Left cardiac atrium (tissue), 4 donors: ENCODE results near the gene CNGA2. TPM values are rescaled to one million over a fixed set of nuclear protein-coding genes. Genes with fewer than 3 reads are reported as not detected.

Experiments
- ATAC-seq, 2 donors: fragments of 200-7000 bp; cut with Tn5 transposase; one replicate each; pipeline ENCODE4 v1.9.1; 2020; ENCODE audit warnings: mild to moderate bottlenecking in 2 of 2, moderate library complexity in 2 of 2
- DNase-seq: peaks from one replicate; pipeline ENCODE4 v3.0.0-alpha.2; 2020
- intact Hi-C, 2 donors: fragments of 100-400 bp; cut with DNase I; formaldehyde crosslinking; loops; one replicate each; pipeline versions ENCODE4 v1.14.1 to v1.15.1; 2022 to 2023
- total RNA-seq, 2 donors: library from RNA; stranded (reverse); fragmentation: NEBNext Ultra II Directional; extraction: Animal tissue kit (Norgen Biotek cat#: 25700); gene quantifications; one replicate each; pipeline ENCODE4 v1.2.1, GENCODE V29; 2021
- donor health status: DM: no; HTN: yes; CAD: no.
- donor health status: DM: no; HTN: yes; CAD: no; lungs with severe emphysema.
- donor health status: DM: yes; HTN: yes; CAD: no.
- donor health status: Dilated cardiomyopathy.

Gene CNGA2
- total RNA-seq, 2 donors from 2014 or later, result not detected

DNA sequence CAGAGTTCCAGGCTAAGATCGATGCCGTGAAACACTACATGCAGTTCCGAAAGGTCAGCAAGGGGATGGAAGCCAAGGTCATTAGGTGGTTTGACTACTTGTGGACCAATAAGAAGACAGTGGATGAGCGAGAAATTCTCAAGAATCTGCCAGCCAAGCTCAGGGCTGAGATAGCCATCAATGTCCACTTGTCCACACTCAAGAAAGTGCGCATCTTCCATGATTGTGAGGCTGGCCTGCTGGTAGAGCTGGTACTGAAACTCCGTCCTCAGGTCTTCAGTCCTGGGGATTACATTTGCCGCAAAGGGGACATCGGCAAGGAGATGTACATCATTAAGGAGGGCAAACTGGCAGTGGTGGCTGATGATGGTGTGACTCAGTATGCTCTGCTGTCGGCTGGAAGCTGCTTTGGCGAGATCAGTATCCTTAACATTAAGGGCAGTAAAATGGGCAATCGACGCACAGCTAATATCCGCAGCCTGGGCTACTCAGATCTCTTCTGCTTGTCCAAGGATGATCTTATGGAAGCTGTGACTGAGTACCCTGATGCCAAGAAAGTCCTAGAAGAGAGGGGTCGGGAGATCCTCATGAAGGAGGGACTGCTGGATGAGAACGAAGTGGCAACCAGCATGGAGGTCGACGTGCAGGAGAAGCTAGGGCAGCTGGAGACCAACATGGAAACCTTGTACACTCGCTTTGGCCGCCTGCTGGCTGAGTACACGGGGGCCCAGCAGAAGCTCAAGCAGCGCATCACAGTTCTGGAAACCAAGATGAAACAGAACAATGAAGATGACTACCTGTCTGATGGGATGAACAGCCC is 9.3 kb downstream of the CNGA2 start:
- DNase-seq (no peak), ATAC-seq (no peak)
- intact Hi-C loops, result no loop called here

DNA sequence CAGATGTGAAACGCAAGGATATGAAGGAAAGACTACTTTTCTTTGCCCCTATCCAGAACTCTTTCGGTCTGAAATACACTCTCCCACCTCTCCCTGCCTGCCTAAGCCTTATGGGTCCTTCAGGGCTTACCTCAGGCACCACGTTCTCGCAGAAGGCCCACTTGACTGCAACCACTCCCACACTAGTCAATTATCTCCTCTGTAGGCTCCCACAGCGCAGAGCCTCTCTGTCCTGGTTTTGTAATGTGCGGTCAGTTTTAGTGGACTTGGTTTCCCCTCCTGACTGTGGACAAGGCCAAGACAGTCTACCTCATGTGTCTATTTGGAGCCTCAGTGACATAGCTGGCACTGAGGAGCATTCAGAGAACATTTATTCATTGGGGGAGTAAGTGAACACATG is 11.1 kb downstream of the CNGA2 start:
- intact Hi-C loops, result no loop called here
- DNase-seq (no peak), ATAC-seq (no peak)

DNA sequence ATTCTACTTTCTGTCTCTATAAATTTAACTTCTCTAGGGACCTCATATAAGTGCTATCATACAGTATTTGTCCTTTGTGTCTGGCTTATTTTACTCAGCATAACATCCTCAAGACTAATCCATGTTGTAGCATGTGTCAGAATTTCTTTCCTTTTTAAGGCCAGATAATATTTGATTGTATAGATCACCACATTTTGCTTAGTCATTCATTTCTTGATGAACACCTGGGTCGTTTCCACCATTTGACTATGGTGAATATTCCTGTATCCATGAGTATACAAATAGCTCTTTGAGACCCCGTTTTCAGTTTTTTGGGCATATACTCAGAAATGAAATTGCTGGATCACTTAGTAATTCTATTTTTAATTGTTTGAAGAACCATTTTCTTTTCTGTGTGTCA is 12.0 kb downstream of the CNGA2 start:
- ATAC-seq, result no peak
- intact Hi-C loops, result no loop called here
- DNase-seq, result no peak

- intact Hi-C loops, result loop anchor here (5.0 kb wide), 2 partner anchors 882 to 1062 kb away; no protein-coding TSS in a partner anchor
- no peak for ATAC-seq
- no peak for DNase-seq
Measured at GRCh38 chrX:151750511-151750910, 16.0 kb downstream of the CNGA2 start.

DNA sequence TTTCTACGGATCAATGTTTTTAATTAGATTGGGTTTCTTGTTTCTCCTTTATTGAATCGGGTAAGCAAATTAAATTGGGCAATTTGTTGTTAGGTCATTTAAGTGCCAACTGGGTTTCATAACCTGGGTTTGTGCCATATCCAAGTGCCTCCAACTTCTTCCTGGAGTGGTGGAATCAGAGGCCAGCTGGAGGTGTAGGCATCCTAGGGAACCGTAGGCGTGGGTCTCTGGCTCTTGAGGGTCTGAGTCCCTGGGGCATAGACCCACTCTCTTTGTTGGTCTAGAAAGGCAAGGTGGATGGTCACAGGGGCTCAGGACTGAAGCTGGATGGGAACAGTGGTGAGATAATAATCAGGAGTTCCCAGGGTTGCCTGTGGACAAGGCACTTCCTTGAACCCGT is 18.3 kb downstream of the CNGA2 start:
- no peak for DNase-seq
- no peak for ATAC-seq
- intact Hi-C loops, result loop anchor here (5.0 kb wide), 2 partner anchors 879 to 1059 kb away; no protein-coding TSS in a partner anchor

DNA sequence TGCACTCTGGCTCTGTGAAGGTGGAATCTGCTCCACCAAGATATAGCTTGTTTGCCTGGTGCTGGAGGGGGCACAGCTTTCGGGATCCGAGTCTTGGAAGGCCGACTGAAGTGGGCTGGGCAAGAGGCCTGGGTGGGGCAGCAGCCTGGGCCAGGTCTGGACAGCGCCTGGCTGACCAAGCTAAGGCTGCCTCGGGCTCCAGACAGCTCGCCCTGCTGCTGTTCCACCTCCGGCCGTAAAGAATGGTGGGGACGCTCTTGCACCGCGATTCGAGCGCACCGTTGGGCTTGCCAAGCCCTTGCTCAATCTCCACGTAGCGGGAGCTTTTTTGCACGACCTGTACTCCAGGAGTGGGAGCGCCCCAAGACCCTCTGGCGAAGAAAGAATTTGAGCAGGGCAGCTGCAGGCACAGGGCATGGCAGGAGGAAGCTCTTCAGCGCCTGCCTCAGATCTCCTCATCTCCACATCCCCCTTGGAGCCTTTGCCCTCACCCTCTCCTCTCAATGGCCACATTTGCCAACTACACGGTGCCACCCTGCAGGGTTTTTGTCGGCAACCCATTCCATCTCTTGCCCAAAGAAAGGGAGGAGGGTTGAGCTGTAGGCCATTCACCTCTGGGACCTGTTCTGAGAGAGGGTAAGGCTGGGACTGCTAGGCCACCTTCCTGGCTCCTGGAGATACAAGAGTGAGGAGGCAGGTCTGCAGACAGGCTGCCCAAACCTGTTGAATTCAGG is 18.9 kb downstream of the CNGA2 start:
- ATAC-seq (peak; percentile 92 to 95), DNase-seq (peak; percentile 56)
- intact Hi-C loops, result loop anchor here (2.0 to 5.0 kb wide), 3 partner anchors 879 to 1059 kb away; no protein-coding TSS in a partner anchor

- ATAC-seq (peak in 1 of 2 donors; percentile 36), DNase-seq (no peak)
- intact Hi-C loops, result loop anchor here (2.0 to 5.0 kb wide), 3 partner anchors 878 to 1058 kb away; no protein-coding TSS in a partner anchor
Measured at GRCh38 chrX:151754047-151754429, 19.5 kb downstream of the CNGA2 start.

- intact Hi-C loops, result loop anchor here (2.0 to 5.0 kb wide), 3 partner anchors 878 to 1058 kb away; no protein-coding TSS in a partner anchor
- DNase-seq (no peak), ATAC-seq (no peak)
Measured at GRCh38 chrX:151754641-151755215, 20.2 kb downstream of the CNGA2 start.

- no peak for DNase-seq
- intact Hi-C loops, result no loop called here
Measured at GRCh38 chrX:151759041-151759708, 24.6 kb downstream of the CNGA2 start.

GRCh38 chrX:151762802-151763201 is 28.3 kb downstream of the CNGA2 start:
- intact Hi-C loops, result no loop called here
- ATAC-seq, result no peak
- DNase-seq, result no peak

More at GRCh38 chrX:151759041-151759708, 24.6 kb downstream of the CNGA2 start:
- no peak for ATAC-seq

- DNase-seq (no peak), ATAC-seq (no peak)
- intact Hi-C loops, result no loop called here
Measured at GRCh38 chrX:151763711-151764110, 29.2 kb downstream of the CNGA2 start.

GRCh38 chrX:151765026-151765425 is 30.5 kb downstream of the CNGA2 start:
- no peak for DNase-seq
- no peak for ATAC-seq
- intact Hi-C loops, result no loop called here

DNA sequence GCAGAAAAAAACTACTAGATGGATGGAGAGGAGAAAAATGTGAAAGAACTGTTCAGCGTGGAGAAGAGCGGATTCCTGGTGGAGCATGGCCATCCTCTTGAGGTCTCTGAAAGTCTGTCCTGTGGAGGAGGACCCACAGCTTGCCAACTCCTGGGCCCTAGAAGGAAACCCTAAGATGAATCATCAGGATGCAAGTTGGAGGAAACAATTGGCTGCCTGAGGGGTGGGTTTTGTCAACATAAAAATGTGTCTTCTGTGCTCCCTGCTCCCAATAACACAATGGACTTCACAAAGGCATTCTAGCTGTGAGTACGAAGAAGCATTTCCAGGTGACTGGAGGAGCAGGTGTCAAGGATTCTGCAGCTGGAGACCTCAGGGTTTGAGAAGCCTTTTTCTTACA is 37.2 kb downstream of the CNGA2 start:
- DNase-seq (no peak), ATAC-seq (no peak)
- intact Hi-C loops, result no loop called here

GRCh38 chrX:151773434-151773833 is 38.9 kb downstream of the CNGA2 start:
- DNase-seq, result no peak
- ATAC-seq, result no peak
- intact Hi-C loops, result no loop called here

DNA sequence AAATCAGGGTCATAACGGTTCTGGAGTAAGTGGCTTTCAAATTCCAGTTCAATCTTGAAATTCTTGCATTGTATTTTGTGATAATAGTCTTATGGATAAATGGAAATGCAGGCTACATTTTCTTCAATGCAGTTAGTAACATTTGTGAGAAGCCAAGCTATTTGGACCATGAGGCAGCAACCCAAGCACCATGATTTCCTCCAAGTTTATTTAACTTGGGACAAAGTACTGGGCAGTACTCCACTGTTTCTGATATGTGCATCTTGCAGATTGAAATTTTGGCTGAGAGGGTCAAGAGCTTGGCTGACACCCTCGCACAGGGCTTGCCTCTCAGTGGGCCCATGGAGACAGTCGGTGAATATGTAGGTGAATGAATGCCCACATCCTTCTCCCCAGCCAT is 39.9 kb downstream of the CNGA2 start:
- ATAC-seq (no peak), DNase-seq (no peak)

GRCh38 chrX:151776181-151776731 is 41.7 kb downstream of the CNGA2 start:
- intact Hi-C loops, result no loop called here
- DNase-seq (no peak), ATAC-seq (peak in 1 of 2 donors; percentile 52)

More for the DNA sequence above, 39.9 kb downstream of the CNGA2 start:
- intact Hi-C loops, result no loop called here

GRCh38 chrX:151776936-151777335 is 42.4 kb downstream of the CNGA2 start:
- ATAC-seq, result no peak
- intact Hi-C loops, result no loop called here
- DNase-seq, result no peak

- intact Hi-C loops, result no loop called here
- ATAC-seq (no peak), DNase-seq (no peak)
Measured at GRCh38 chrX:151779258-151779657, 44.7 kb downstream of the CNGA2 start.

GRCh38 chrX:151780621-151781020 is 46.1 kb downstream of the CNGA2 start:
- ATAC-seq (no peak), DNase-seq (no peak)
- intact Hi-C loops, result no loop called here
